H9 (cell line): ENCODE measurements around the gene SNX25. TPM values are rescaled to one million over a fixed set of nuclear protein-coding genes. Genes with fewer than 3 reads are reported as not detected.

Source experiments
- DNase-seq: peaks from one replicate; pipeline ENCODE4 v3.0.0-alpha.2; 2017
- H2AFZ ChIP-seq: one replicate; pipeline ENCODE4 v1.6.1; 2013; ENCODE audit warnings: mild to moderate bottlenecking, low read length, control low read depth, moderate library complexity
- H2AK5ac ChIP-seq: 2 replicates; pipeline ENCODE4 v1.6.1; 2013; ENCODE audit warnings: low read length, control low read depth, mixed read lengths; ENCODE audit not compliant: insufficient read length
- H2BK120ac ChIP-seq: one replicate; pipeline ENCODE4 v1.6.1; 2013; ENCODE audit warnings: low read depth, mild to moderate bottlenecking, low read length, control low read depth, inconsistent platforms; ENCODE audit not compliant: poor library complexity, severe bottlenecking
- H2BK12ac ChIP-seq: 2 replicates; pipeline ENCODE4 v1.6.1; 2013; ENCODE audit warnings: low read length, control low read depth, mixed read lengths, low read depth; ENCODE audit not compliant: insufficient read length
- H2BK15ac ChIP-seq: 2 replicates; pipeline ENCODE4 v1.6.1; 2013; ENCODE audit warnings: low read depth, low read length, control low read depth
- H2BK20ac ChIP-seq: one replicate; pipeline ENCODE4 v1.6.1; 2013; ENCODE audit warnings: low read depth, mild to moderate bottlenecking, low read length, control low read depth, inconsistent platforms; ENCODE audit not compliant: poor library complexity, severe bottlenecking
- H2BK5ac ChIP-seq: 2 replicates; pipeline ENCODE4 v1.6.1; 2013; ENCODE audit warnings: low read length, control low read depth, mixed read lengths; ENCODE audit not compliant: insufficient read length
- H3K14ac ChIP-seq: 2 replicates; pipeline ENCODE4 v1.6.1; 2013; ENCODE audit warnings: low read length, control low read depth; ENCODE audit not compliant: insufficient read depth
- H3K18ac ChIP-seq: 2 replicates; pipeline ENCODE4 v1.6.1; 2013; ENCODE audit warnings: low read depth, mild to moderate bottlenecking, mixed read lengths, low read length, control low read depth; ENCODE audit not compliant: insufficient read length
- H3K23ac ChIP-seq: 2 replicates; pipeline ENCODE4 v1.6.1; 2013; ENCODE audit warnings: low read length, control low read depth, mixed read lengths, low read depth; ENCODE audit not compliant: insufficient read length
- H3K23me2 ChIP-seq: 2 replicates; pipeline ENCODE4 v1.6.1; 2013; ENCODE audit warnings: low read depth, mild to moderate bottlenecking, mixed read lengths, low read length, control low read depth; ENCODE audit not compliant: insufficient read length, poor library complexity, severe bottlenecking
- H3K27ac ChIP-seq: 2 replicates; pipeline ENCODE4 v1.5.1; 2013; ENCODE audit warnings: low read length, control low read depth, mixed read lengths, low read depth; ENCODE audit not compliant: insufficient read length
- H3K27me3 ChIP-seq: 2 replicates; pipeline ENCODE4 v1.6.1; 2013; ENCODE audit warnings: low read length, control low read depth, inconsistent platforms; ENCODE audit not compliant: insufficient read depth
- H3K4ac ChIP-seq: 2 replicates; pipeline ENCODE4 v1.6.1; 2013; ENCODE audit warnings: low read depth, mild to moderate bottlenecking, control low read depth, inconsistent platforms, low read length, moderate library complexity
- H3K4me1 ChIP-seq: 2 replicates; pipeline ENCODE4 v1.6.1; 2013; ENCODE audit warnings: low read length, control low read depth, inconsistent platforms; ENCODE audit not compliant: insufficient read depth
- H3K4me2 ChIP-seq: 2 replicates; pipeline ENCODE4 v1.6.1; 2013; ENCODE audit warnings: low read length, control low read depth, mixed read lengths; ENCODE audit not compliant: insufficient read length, insufficient read depth
- H3K56ac ChIP-seq: 2 replicates; pipeline ENCODE4 v1.6.1; 2013; ENCODE audit warnings: low read depth, mild to moderate bottlenecking, mixed read lengths, low read length, control low read depth; ENCODE audit not compliant: insufficient read length
- H3K79me1 ChIP-seq: 2 replicates; pipeline ENCODE4 v1.6.1; 2013; ENCODE audit warnings: low read depth, mild to moderate bottlenecking, moderate library complexity, low read length, control low read depth, inconsistent platforms; ENCODE audit not compliant: insufficient read depth, poor library complexity, severe bottlenecking
- H3K79me2 ChIP-seq: 2 replicates; pipeline ENCODE4 v1.6.1; 2013; ENCODE audit warnings: low read length, control low read depth, inconsistent platforms; ENCODE audit not compliant: insufficient read depth
- H3K9ac ChIP-seq: 2 replicates; pipeline ENCODE4 v1.6.1; 2013; ENCODE audit warnings: low read length, control low read depth, mixed read lengths; ENCODE audit not compliant: insufficient read length; ENCODE audit errors: extremely low read depth
- H3K9me3 ChIP-seq: one replicate; pipeline ENCODE4 v1.6.1; 2013; ENCODE audit warnings: low read depth, low read length, inconsistent platforms; ENCODE audit not compliant: control insufficient read depth
- H3T11ph ChIP-seq: one replicate; pipeline ENCODE4 v1.6.1; 2013; ENCODE audit warnings: mild to moderate bottlenecking, low read length, control low read depth, inconsistent platforms
- H4K20me1 ChIP-seq: one replicate; pipeline ENCODE4 v1.6.1; 2013; ENCODE audit not compliant: control insufficient read depth, insufficient read length, insufficient read depth
- H4K5ac ChIP-seq: 2 replicates; pipeline ENCODE4 v1.6.1; 2013; ENCODE audit warnings: low read depth, mild to moderate bottlenecking, mixed read lengths, low read length, control low read depth; ENCODE audit not compliant: insufficient read length
- H4K8ac ChIP-seq: replicated peaks from 2 replicates; pipeline ENCODE4 v1.6.1; 2013; ENCODE audit warnings: low read length, control low read depth, mixed read lengths, low read depth; ENCODE audit not compliant: insufficient read length
- H4K91ac ChIP-seq: 2 replicates; pipeline ENCODE4 v1.6.1; 2013; ENCODE audit warnings: low read depth, mild to moderate bottlenecking, moderate library complexity, mixed read lengths, low read length, control low read depth; ENCODE audit not compliant: insufficient read length
- H3K27ac Mint-ChIP-seq, 3 experiments: 2 replicates in 2 of 3; 3 replicates in 1 of 3; pipeline ENCODE4 v1.8.0; 2020 to 2021; ENCODE audit warnings: mixed read lengths in 3 of 3, mild to moderate bottlenecking in 1 of 3, moderate library complexity in 1 of 3
- H3K27me3 Mint-ChIP-seq: 2 replicates; pipeline ENCODE4 v1.8.0; 2021; ENCODE audit warnings: low read depth, mild to moderate bottlenecking, moderate library complexity, mixed read lengths
- H3K36me3 Mint-ChIP-seq, 3 experiments: 2 replicates in 2 of 3; 3 replicates in 1 of 3; pipeline ENCODE4 v1.8.0; 2020 to 2021; ENCODE audit warnings: low read depth in 3 of 3, mixed read lengths in 3 of 3; ENCODE audit not compliant: insufficient read depth in 1 of 3
- H3K4me1 Mint-ChIP-seq, 2 experiments: 2 replicates each; pipeline ENCODE4 v1.8.0; 2020; ENCODE audit warnings: mixed read lengths in 2 of 2
- H3K4me3 Mint-ChIP-seq, 2 experiments: 2 replicates in 1 of 2; 3 replicates in 1 of 2; pipeline ENCODE4 v1.8.0; 2020 to 2021; ENCODE audit warnings: mild to moderate bottlenecking in 2 of 2, mixed read lengths in 2 of 2, moderate library complexity in 1 of 2
- H3K9me3 Mint-ChIP-seq, 2 experiments: 2 replicates in 1 of 2; 3 replicates in 1 of 2; pipeline ENCODE4 v1.8.0; 2020; ENCODE audit warnings: mild to moderate bottlenecking in 2 of 2, mixed read lengths in 2 of 2, moderate library complexity in 1 of 2
- WGBS: extraction: QIAGEN DNeasy Blood & Tissue Kit; methylation state at CpG from one replicate; pipeline ENCODE4 v1.1.7; 2013; ENCODE audit warnings: missing lambda C conversion rate, low lambda C conversion rate, mixed read lengths; ENCODE audit not compliant: insufficient read length; ENCODE audit errors: extremely low coverage; 5-methylcytosine and 5-hydroxymethylcytosine counted together
- total RNA-seq: library from RNA; stranded (reverse); gene quantifications from 2 replicates; pipeline ENCODE4 v1.2.1, GENCODE V29; 2021
- TF ChIP-seq, protein P1 (sequence below): fragments of 200-600 bp; sonication (generic); conservative IDR thresholded peaks from 3 replicates; pipeline ENCODE4 v1.8.0; 2021; ENCODE audit warnings: antibody characterized with exemption, mild to moderate bottlenecking

Gene SNX25
- total RNA-seq, 1 experiment from 2014 or later = 28.2 TPM

DNA sequence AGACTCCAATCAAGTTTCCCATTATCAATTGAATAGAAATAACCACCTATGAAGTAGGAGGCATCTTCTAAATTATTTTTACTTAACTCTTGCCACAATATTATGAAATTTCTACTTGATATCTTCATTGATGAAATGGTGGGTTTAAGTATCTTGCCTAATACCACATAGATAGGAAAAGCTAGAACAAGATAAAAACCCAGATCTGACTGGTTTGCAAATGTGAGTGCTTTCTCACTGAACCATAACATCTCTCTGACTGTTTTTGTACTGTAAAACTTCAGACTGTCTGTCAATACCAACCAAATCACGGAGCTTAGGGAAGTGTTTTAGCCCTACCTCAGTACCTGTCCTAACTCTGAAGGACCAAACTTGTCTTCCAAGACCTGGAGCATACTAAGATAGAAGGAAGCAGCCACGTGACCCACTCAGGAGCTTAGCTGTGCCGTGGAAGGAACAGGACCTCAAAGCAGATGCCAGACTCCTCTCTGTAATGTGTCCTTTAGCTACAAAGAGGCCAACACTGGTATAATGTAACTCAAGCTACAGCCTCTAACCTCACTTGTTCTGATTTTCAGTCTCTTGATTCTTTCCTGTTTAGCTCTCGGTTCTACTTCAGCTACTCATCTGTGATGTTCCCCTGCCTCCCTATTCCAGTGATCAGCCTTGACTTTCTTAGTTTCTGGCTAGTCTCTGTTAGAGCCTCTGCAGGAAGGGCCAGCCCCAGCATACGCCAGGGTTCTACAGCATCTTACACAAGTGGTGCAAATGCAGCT is 101.9 kb downstream of the SNX25 start:
- H3K27ac ChIP-seq = no peak overlapping the region
- no peaks in the 10 kb centered on the region for H3K79me2 ChIP-seq
- H4K20me1 ChIP-seq = no peaks in the 10 kb centered on the region
- no peaks in the 10 kb centered on the region for H3K9me3 Mint-ChIP-seq
- no peak overlapping the region for H3K18ac ChIP-seq
- no peak overlapping the region for H3K56ac ChIP-seq
- no peak overlapping the region for H3K4me2 ChIP-seq
- WGBS = no CpG with 5 or more reads among the region's 5 CpGs
- H3K4me1 ChIP-seq = peaks cover 7% of the 10 kb centered on the region
- no peak overlapping the region for H4K5ac ChIP-seq
- no peak overlapping the region for H2AK5ac ChIP-seq
- H3T11ph ChIP-seq = no peak overlapping the region
- no peaks in the 10 kb centered on the region for H3K27me3 Mint-ChIP-seq
- peaks cover 2 to 71% (median 62%) of the 10 kb centered on the region in 3 experiments; a peak in 6 of 7 replicates for H3K36me3 Mint-ChIP-seq
- H3K9ac ChIP-seq = no peak overlapping the region
- H3K27ac Mint-ChIP-seq = peak overlapping the region in 2 of 3 experiments; percentile 72 to 74; a peak in 2 of 7 replicates
- no peak overlapping the region for H2BK20ac ChIP-seq
- no peak overlapping the region for H3K4ac ChIP-seq
- TF ChIP-seq, protein P1, sequence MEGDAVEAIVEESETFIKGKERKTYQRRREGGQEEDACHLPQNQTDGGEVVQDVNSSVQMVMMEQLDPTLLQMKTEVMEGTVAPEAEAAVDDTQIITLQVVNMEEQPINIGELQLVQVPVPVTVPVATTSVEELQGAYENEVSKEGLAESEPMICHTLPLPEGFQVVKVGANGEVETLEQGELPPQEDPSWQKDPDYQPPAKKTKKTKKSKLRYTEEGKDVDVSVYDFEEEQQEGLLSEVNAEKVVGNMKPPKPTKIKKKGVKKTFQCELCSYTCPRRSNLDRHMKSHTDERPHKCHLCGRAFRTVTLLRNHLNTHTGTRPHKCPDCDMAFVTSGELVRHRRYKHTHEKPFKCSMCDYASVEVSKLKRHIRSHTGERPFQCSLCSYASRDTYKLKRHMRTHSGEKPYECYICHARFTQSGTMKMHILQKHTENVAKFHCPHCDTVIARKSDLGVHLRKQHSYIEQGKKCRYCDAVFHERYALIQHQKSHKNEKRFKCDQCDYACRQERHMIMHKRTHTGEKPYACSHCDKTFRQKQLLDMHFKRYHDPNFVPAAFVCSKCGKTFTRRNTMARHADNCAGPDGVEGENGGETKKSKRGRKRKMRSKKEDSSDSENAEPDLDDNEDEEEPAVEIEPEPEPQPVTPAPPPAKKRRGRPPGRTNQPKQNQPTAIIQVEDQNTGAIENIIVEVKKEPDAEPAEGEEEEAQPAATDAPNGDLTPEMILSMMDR = no peak
- H3K4me1 Mint-ChIP-seq = peaks cover 28 to 30% of the 10 kb centered on the region in 2 experiments
- H2BK12ac ChIP-seq = no peak overlapping the region
- no peaks in the 10 kb centered on the region for H3K23me2 ChIP-seq
- H4K91ac ChIP-seq = no peak overlapping the region
- no peak overlapping the region for H4K8ac ChIP-seq
- no peak overlapping the region for H3K14ac ChIP-seq
- no peak overlapping the region for H2BK120ac ChIP-seq
- H2AFZ ChIP-seq = no peak overlapping the region
- no peak overlapping the region for H2BK15ac ChIP-seq
- no peak overlapping the region for H3K23ac ChIP-seq
- no peaks in the 10 kb centered on the region for H3K9me3 ChIP-seq
- DNase-seq = no peak
- no peaks in the 10 kb centered on the region for H3K27me3 ChIP-seq
- H2BK5ac ChIP-seq = no peak overlapping the region
- H3K79me1 ChIP-seq = no peaks in the 10 kb centered on the region
- no peak overlapping the region for H3K4me3 Mint-ChIP-seq
